HG03095 (cell line): Measurements from ENCODE around the gene NELL1.

Experiments
- ATAC-seq: cut with Tn5 transposase; IDR thresholded peaks from one replicate; pipeline ENCODE4 v1.9.1; 2021; ENCODE audit warnings: moderate library complexity; ENCODE audit not compliant: unreplicated experiment

NELL1 gene

DNA sequence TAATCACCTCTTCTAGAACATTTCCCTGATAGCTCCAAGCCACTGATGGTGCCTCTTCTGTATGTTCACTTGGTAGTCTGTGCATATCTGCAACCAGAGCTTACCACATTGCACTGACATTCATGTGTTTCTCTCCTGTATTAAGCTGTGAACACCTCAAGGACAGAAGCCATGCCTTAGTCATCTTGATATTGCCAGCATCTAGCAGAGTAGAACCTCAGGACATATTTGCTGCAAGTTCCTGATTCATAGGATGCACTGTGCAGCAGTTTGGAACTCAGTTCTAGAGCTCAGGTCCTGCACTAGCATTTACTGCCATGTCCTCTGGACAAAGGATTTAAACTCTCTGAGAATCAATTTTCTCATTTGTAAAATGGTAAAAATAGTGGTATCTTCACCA is 801.1 kb downstream of the NELL1 start:
- ATAC-seq = no peak

DNA sequence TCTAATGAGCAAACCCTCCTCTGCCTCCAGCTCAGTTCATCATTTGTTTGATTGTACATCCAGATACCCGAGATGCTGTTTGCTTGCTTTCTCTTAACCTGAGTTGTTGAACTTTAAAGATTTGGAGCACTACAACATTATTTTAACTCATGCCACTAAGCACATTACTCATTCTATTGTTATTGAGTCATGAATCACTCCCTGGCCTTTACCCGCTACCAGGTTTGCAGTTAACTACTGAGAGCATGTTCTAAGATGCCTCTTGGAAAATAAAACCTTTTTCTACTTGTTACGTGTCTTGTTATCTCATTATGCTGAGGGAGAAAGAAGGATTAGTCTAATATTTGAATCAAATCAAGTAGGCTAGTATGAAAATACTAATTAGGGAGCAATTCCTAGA is 802.9 kb downstream of the NELL1 start:
- no peak for ATAC-seq

DNA sequence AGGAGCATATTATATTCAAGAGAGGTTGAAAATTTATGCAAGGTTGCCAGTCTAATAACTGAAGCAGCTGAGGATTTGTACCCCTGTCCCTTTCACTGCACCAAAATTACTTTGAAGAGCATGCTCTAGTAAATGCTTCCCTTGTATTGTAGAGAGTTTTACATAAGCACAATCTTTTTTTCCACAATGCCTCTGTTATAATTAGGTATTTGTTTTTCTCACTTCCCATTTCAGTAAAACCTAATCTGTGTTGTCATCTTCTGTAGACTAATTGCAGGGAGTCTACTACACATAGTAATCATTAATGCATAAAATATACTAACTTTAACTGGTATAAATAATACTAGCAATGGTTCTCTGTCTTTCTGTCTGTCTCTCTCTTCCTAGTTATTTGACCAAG is 805.1 kb downstream of the NELL1 start:
- no peak for ATAC-seq

DNA sequence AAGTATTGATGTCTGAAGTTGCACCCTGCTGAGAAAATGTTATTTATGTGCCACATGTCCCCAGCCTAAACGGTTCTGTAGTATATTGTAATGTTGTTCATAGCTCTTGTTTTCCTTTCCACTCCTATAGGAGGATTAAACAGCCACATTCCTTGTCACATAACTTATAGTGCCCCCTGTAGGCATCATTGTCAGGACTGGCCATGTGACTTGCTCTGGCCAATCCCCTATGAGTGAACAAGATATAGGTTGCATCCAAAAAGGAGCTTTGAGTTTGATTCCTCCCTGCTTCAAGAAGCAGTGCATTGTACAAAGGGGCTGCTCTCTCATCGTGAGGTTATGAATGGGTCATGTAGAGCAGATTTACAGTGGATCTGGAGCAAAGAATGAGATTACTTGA is 805.9 kb downstream of the NELL1 start:
- ATAC-seq = no peak

DNA sequence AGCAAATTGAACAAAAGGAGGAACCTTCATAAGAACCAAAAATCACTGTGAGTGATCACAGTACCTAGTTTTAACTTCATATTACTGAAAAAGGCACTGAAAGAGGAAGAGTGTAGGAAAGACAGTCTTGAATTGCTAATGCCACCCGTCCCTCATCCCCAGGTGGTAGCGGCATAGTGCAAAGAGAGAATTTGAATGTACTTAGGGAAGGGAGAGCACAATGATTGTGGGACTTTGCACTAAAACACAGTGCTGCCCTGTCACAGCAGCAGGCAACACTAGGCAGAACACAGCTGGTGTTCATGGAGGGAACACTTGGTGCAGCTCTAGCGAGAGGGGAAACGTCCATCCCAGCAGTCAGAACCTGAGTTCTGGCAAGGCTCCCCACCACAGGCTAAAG is 807.2 kb downstream of the NELL1 start:
- ATAC-seq = no peak

DNA sequence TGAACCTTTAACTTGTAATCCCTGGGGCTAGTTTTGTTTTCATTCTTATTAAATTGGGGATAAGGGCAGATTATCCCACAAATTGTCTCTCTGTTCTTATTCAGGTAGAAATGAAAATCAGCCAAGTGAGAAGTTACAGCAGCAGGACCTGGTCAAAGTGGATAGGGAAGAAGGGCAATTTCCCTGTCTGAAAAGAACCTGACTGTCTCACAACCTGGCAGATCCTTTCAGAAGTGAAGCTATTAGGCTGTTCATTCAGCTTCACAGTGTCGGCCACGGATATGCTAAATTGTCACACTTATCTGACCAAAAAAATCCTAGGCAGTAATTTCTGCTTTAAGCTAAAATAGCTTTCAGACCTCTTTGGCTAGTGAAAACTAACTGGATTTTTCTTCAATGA is 810.9 kb downstream of the NELL1 start:
- ATAC-seq = no peak

DNA sequence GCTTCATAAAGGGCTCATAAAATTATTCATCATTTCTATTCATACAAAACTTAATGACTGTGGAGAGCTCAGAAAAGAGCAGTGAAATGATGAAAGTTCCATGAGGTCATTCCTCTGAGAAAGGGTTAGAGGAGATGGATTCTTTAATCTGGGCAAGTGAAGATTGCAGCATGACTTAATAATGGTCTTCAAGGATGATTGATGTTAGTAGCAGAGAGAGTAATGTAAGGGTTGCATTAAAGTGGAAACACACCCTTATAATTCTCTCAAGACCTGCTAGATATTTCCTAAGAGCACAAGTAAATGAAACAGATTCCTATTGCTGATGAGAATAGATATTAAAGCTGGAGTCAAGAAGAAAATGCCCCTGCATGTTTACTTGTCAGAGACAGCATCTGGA is 811.9 kb downstream of the NELL1 start:
- no peak for ATAC-seq

DNA sequence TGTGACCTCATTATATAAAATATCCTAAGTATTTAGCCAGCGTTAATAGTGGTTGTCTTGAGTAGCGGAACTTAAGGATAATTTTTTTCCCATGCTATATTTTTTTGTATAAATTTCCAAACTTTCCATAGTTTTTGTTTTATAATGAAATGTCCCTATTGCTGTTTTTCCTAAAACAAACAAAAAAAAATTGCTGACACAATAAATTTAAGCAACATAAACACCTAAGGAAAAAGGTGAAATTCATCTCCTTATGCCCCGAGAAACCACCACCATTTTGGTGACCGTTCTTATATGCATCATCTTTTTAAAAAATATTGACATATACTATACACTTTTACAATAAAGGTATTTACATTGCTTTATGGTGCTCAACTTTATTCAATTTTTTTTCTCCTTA is 814.7 kb downstream of the NELL1 start:
- no peak for ATAC-seq

DNA sequence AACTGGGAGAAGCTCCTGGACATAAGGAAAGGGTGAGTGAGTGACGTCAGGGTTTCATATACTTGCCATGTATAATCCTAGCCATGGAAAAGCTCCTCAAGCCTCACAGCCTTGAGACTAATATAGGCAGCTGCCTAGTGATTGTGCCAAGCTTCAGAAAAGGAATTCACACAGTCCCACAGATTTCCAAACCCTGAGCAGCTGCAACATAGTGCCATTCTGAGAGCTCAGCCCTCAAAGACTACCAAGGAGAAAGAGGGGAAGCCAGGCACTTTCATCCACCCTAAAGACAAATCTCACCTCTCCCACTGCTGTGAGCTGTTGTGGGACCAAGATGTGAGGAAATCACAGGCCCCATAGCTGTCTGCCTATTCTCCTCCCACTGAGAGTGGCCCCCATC is 815.6 kb downstream of the NELL1 start:
- ATAC-seq = no peak

DNA sequence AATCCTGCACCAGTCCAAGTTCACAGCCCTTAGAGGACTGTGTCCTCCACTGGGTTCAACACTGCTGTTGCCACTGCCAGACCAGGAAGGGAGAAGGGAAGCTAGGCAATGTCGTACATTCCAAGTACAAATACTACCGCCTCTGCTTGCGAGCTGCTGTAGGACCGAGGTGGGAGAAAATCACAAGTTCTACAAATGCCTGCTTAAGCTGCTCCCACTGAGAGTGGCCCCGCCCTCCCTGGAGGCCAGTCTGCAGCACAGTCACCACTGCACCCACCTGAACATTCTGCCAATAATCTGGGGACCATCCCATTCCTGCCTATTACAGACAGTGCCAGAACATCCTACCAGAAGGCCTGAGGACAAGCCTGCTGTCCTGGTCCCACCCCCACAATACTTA is 816.0 kb downstream of the NELL1 start:
- no peak for ATAC-seq

DNA sequence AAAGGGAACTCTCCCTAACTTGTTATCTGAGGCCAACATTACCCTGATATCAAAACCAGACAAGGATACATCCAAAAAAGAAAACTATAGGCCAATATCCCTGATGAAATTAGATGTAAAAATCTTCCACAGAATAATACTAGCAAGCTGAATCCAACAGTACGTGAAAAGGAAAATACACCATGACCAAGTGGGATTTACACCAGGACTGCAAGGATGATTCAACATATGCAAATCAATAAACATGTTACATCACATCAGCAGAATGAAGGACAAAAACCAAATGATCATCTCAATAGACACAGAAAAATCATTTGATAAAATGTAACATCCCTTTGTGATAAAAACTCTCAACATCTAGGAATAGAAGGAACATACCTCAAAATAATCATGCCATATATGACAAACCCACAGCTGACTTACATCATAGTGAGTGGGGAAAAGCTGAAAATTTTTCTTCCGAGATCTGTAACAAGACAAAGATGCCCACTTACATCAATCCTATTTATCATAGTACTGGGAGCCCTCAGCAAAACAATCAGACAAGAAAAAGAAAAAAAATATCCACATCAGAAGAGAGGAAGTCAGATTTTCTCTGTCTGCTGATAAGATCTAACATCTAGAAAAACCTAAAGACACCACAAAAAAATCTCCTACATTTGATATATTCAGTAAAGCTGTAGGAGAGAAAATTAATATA is 820.2 kb downstream of the NELL1 start:
- ATAC-seq = no peak

DNA sequence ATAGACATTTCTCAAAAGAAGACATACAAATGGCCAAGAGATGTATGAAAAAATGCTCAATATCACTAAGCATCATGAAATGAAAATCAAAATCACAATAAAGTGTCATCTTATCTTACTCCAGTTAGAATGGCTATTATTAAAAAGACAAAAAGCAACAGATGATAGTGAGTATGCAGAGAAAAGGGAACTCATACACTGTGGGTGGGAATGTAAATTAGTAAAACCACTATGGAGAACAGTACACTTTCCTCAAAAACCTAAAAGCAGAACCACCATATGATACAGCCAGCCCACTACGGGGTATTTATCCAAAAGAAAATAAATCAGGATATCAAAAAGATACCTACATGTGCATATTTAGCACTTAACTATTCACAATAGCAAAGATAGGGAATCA is 823.5 kb downstream of the NELL1 start:
- ATAC-seq = no peak

DNA sequence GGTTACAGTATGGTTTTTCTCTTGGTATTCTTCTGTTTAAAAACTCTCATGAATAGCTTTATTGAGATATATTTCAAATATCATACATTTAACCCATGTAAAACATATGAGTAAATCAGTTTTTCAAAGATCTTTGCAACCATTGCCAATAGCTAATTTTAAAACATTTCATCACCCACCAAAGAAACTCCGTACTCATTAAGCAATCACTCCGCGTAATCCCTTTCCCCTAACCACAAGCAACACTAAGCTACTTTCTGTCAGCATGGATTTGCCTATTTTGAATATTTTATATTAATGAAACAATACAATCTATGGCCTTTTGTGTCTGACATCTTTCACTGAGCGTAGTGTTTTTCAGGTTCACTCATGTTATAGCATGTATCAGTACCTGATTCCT is 825.6 kb downstream of the NELL1 start:
- ATAC-seq = no peak

DNA sequence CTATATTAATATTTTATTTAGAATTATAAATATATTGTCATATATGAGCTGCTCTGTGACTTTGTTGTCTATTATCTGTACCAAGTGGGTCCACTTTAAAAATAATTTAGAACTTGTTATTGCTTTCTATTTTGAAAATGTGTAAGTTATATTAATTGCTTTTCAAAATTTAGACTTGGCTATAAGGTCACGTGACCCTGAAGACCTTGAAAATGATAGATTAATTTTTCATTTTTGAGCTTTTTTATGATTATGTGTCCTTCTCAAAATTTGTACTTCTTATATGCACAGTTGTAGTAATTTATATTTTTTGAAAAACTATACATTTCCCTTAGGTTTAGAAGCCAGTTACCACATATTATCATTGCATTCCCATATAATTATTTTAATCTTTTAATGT is 826.5 kb downstream of the NELL1 start:
- ATAC-seq = no peak

DNA sequence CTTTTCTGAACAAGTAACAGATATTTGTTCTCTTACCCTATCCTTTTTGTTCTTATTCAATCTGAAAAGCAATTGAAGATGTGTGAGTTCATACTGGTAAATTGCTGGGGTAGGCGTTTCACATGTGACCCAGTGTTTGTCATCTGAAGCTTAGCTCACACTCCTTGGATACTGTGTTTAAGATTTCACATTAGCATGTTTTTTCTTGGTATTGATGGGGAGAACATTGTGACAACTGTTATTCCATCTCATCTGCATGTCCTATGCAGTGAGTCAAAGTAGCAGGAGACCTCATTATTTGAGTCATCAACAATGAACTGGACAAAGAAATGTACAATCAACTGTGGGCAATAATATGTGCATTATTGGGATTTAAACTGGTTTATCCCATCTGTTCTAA is 831.9 kb downstream of the NELL1 start:
- ATAC-seq = no peak

DNA sequence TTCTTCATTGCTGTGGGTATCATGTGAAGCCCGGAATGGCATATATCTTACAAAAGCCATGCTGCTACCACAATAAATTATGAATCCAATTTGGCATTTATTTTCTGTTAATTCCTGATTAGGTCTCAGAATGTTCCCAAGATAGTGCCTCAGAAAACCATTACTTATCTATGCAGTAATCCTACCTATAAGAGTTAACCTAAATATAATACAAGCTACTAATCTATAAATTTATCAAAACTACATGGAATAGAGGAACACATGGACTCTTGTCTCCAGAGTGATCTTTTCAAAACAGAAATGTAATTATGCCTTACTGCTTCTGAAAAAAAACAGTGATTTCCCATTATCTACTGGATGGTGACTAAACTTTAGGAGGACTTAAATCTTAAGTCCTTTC is 835.7 kb downstream of the NELL1 start:
- no peak for ATAC-seq

DNA sequence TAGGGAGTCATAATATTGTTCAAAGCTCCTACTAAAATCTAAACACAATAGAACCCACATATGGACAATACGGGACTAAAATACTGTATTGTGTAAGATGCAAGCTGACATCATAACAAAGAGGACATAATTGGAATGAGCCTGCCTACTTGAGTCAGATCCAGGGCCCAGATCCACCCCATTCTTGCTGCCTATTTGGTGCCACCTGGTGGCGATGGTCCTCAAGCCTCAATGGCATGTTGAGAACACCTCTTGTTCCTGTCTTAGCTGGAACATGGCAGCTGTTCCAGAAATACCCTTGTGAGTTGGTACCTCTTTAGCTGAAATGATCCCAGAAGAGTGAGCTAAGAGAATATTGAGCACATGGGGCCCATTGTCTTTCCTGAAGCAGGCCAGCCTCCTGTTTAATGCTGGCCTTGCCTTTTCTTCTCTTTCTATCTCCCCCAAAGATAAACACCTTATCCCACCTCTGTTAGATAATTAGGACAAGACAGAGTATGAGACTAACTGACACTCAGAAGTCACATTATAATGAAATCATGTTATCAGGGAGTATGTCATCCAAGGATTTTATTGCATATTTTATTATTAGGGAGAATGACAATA is 842.6 kb downstream of the NELL1 start:
- peak; percentile 64 for ATAC-seq

DNA sequence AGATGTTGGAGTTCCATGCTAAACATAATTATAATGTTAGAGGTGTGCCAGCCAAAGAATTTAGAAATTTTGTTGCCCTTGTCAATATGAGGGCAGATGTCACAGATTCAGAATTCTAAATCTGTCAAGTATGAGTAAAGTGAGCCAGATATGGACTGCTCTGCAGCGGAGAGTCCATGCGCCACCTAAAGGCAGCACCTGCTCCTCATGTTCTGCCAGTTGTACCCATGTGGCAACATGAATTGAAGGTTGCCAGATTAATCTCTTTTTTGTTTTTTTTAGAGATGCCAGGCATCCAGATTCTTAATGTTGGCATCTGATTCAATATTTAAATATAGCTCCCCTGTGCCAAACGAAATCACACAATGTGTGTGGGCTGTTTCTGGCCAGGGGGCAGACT is 844.9 kb downstream of the NELL1 start:
- no peak for ATAC-seq

DNA sequence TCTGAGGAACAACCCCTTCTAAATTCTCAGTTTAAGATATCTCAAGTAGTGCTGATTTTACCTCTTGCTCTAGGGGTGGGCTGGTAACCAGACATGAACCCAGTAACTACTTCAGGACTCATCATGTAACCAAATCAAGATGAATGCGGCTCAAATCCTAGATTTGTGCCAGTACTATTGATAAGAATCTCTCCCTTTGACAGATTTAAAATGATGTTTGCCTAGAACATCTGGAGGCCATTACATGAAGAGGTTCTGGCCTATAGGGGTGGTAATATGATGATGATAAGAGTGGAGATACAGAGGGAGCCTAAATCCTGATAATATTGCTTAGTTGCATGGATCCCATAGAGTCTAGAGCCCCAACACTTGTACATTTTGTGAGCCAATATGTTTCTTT is 850.9 kb downstream of the NELL1 start:
- ATAC-seq = no peak

DNA sequence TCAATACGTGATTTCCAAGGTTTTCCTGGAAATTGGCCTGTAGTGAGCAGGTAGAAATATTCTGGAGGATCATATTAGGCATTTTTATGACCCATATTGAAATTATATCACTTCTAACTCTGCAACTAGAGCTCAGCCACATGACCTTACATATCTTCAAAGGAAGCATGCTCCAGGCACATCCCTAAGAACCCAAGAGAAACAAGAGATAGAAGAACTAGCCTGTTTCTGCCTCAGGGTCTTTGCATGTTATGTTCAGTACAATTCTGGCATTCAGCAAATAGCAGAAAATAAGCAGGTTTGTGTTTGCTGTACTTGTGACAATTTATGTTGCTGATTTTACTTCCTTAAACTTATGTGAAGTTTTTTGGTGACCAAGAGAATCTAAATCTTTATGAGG is 859.8 kb downstream of the NELL1 start:
- no peak for ATAC-seq

DNA sequence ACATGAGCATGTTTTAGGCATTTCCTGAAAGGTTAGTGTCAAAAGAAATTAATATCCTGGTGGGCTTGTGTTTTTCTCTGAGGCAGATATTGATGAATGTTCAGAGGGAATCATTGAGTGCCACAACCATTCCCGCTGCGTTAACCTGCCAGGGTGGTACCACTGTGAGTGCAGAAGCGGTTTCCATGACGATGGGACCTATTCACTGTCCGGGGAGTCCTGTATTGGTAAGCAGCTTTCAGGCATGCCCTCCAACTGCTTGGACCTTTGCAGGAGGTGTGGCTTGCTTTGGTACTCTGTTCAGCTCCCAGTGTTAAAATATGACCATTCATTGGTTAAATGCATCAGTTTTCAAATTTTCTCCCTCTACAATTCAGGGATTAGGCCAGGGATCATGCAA is 864.9 kb downstream of the NELL1 start:
- no peak for ATAC-seq

DNA sequence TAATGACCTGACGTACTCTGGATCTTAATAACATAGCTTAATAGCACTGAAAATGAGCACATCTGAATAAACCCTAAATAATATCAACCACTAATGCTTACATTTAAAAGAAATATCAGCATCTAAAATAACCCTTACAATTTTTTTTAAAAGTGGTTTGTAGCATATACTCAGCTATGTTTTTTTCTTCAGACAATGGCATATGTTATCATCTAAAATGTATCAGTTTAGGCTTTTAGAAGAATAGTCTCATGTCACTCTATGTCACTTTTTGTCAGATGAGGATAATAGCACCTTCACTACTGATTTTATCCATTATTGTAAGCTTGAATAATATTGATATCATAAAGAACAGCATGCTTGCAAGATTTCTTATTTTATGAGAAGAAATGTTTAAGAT is 868.6 kb downstream of the NELL1 start:
- ATAC-seq = no peak

DNA sequence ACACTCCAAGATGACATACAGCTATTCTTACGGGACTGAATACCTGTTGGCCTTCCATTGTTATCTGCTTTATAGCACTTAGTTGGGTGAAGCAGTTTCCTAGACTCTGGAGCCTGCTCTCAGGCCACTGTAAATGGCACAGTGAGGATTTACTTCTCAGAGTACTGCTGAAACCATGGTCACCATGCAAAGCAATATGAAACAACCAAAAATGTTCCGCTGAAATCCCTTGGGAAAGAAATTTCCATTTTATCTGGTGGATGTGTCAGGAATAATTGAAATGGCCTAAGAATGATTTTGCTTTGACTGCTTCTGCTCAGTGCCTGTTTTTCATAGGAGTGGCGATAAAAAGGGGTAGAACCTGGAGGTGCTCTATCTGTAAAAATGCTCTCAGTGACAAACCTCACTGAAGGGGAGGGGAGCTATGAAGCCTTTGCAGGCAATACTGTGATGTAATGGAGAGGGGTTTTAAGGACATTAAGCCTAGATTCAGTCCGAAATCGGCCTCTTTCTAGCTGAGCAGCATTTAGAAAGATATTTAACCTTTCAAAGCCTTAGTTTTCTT is 871.9 kb downstream of the NELL1 start:
- ATAC-seq = no peak
